Myocyte (in vitro differentiated cells): ENCODE results near the gene KDM4C. TPM values are rescaled to one million over a fixed set of nuclear protein-coding genes. Genes with fewer than 3 reads are reported as not detected.

Experiments
- DNase-seq: peaks from one replicate; pipeline ENCODE4 v3.0.0-alpha.2; 2012; ENCODE audit warnings: low read depth
- total RNA-seq: library from RNA; depleted of rRNA; stranded (reverse); fragments of >200 nt; gene quantifications from 2 replicates; pipeline ENCODE4 v1.2.3, GENCODE V29; 2014

The KDM4C gene
- total RNA-seq, 1 donor from 2014 or later, result 17.1 TPM

DNA sequence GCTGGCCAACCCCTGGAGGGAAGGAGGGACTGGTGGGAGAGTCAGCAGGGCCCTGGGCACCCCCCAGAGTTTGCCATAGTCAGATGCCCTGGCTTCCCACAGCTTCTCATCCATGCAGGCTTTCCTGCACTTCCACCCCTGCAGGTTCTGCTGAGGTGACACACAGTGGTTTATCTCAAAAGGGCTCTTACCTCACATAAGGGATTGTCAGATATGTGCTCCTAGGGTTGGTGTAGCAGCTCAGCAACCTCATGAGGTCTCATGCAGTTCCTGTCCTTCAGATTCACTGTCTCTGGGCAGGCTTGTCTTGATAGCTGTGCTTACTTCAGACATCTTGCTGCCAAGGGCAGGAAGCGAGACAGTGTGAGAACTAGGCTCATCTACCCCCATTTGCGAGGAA lies 143.4 kb downstream of the KDM4C start:
- DNase-seq, result no peak

GRCh38 chr9:6902423-6902822 lies 144.7 kb downstream of the KDM4C start:
- DNase-seq, result no peak

GRCh38 chr9:6904371-6904770 lies 146.6 kb downstream of the KDM4C start:
- no peak for DNase-seq

DNA sequence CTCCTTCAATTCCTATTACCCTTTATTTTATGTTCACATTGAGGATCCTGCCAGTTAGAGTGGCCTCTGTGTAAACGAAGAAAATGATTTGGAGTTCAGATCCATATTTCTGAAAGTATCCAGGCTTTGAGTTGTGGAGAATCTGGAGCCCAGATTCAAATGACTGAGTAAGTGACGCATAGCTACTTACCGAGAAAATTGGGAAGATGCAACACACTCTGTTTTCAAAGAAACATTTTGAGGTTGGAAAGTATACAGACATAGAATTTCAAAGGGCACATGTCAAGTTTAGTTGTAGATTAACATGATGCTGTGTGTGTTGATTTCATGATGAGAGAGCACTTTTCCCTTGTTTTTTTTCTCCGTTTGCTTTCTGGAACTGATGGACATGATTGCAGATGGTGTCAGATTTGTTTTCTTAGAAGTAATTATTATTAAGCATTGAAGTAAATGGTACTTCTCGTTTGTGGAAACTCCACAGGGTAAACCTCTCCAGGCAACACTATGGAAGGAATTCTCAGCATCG lies 148.1 kb downstream of the KDM4C start:
- no peak for DNase-seq

GRCh38 chr9:6907772-6908381 lies 150.1 kb downstream of the KDM4C start:
- DNase-seq, result peak; percentile 51

- no peak for DNase-seq
Observed at GRCh38 chr9:6909181-6909580, 151.4 kb downstream of the KDM4C start.

DNA sequence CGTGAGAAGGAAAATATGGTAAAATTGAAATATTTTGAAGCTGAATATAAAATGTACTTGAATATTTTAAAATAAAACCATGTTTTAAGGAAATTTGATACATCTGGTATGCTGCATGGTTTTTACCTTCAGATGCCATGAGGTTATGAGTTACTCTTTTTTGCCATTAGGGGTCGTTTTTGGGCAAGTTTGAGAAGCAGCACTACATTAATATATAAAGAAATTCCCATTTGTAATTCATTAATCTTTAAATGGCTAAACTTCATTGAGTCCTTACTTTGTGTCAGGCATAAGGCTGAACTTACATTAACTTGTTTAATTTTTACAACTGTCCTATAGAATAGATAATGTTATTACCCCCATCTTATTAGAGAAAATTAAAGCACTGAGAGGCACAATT lies 152.3 kb downstream of the KDM4C start:
- DNase-seq, result peak; percentile 33

DNA sequence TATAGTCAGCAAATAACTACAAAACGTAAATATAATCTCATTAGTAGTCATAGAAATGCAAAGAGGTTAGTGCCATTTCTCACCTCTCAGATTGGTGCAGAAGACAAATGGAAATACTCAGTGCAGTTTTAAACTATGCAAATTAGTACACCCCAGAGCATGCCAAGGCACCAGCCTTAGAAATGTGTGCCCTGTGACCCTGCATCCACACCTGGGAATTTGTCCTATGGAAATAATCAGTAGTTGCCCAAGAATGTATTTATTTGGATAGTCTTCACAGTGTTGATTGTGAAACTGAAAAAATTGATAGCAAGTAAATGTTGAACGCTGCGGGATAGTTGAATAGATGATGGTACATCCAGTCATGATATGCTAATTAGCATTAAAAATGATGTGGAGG lies 152.7 kb downstream of the KDM4C start:
- no peak for DNase-seq

DNA sequence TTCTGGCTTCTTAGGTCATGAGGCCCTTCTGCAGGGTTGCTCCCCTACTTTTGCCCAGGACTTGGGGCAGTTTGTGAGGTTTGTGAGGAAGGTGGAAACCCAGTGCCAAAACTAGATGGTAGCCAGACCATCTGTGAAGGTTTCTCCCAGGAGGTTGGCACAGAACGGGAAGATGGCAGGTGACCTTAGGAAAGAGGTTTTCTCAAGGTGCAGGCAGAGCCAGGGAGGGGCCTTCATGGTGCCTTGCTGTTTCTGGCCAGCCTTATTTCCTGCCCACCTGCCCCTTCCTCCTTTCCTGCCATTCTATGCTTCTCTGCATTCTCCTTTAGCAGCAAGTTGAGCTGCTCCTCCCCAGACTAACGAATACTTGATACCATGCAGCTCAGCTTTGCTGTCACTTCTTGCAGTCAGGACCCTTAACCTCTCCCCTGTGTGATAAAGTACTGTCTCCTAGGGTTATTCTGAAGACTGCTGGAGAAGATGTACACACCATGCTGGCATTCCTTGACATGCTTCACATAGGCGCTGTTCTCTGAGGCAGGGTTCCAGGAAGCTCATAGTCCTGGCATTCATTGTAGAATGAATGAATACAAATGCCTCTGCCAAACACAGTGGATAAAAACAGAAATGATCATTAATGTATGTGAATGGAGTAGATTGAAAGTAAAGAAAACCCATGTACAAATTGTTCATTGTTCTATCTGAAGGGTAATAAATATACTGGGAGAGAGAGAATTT lies 154.3 kb downstream of the KDM4C start:
- DNase-seq, result no peak

DNA sequence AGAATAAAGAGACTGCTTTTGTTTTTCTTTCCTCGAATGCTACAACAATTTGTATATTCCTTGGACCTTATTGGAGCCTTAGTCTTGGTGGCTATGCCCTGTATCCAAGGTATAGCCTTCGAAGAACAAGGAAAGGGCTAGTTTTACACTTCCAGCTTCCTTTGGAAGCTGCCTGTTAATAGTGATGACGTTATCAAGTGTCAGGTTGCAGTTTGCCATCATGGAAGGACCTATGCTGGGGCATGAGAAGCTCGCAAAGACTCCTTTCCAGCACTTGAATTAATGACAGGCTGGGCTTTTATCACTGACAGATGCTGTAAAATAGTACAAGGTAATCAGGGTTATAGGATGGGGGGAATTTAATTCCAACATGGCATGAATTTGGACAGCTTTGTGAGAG lies 157.9 kb downstream of the KDM4C start:
- DNase-seq, result no peak

GRCh38 chr9:6917162-6917561 lies 159.4 kb downstream of the KDM4C start:
- DNase-seq, result no peak

DNA sequence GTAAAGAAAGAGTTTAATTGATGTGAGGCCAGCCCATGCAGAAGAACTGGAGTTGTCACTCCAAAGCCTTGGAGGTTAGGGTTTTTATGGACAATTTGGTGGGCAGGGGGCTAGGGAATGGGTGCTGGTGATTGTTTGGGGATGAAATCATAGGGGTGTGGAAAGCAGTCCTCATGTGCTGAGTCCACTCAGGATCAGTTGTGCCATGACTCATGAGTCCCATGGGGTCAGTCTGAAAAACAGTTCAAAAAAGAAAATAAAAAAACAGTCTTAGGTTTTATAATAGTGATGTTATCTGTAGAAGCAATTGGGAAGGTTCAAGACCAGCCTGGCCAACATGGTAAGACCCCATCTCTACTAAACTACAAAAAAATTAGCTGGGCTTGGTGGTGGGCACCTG lies 162.3 kb downstream of the KDM4C start:
- no peak for DNase-seq

GRCh38 chr9:6921315-6921714 lies 163.5 kb downstream of the KDM4C start:
- DNase-seq, result peak; percentile 75

DNA sequence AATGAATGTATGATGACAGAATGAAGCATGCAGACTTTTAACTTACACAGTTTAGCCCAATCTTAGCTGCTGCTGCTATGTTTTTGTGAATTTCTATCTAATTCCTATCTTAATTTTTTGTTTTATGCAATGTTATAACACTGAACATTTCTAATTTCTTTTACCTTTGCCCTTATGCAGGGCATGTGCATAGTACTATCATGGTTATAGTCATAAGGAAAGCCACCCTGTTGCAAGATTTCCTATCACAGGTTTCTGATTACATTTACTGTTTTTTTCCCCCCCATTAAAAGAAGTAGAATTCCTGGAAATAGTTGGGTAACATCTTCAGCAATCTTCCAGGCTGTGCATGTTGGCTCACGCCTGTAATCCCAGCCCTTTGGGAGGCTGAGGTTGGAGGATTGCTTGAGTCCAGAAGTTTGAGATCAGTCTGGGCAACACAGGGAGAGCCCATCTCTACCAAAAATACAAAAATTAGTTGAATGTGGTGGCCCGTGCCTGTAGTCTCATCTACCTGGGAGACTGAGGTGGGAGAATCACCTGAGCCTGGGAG lies 164.4 kb downstream of the KDM4C start:
- no peak for DNase-seq

- DNase-seq, result no peak
Observed at GRCh38 chr9:6922680-6923079, 164.9 kb downstream of the KDM4C start.

GRCh38 chr9:6923086-6923485 lies 165.3 kb downstream of the KDM4C start:
- no peak for DNase-seq

GRCh38 chr9:6924149-6924548 lies 166.4 kb downstream of the KDM4C start:
- DNase-seq, result no peak

GRCh38 chr9:6924988-6925563 lies 167.3 kb downstream of the KDM4C start:
- DNase-seq, result no peak

DNA sequence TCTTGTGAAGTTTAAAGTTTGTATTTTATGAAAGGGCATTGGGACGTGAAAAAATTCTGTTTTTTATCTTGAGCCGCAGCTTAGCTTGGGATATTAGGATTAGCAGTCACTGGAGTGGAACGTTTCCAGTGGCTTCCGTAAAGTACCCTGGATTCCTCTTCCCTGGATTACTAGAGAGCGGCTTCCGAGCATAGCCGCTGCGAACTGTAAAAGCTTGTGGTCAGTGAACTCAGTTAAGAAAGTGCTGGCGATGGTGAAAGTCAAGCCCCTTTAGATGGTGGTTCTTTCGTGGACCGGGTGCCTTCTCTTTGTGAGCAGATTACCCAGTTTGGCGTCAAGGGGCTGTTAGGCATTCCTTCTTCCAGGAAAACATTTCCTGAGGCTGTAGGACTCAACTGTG lies 168.1 kb downstream of the KDM4C start:
- DNase-seq, result peak; percentile 26

DNA sequence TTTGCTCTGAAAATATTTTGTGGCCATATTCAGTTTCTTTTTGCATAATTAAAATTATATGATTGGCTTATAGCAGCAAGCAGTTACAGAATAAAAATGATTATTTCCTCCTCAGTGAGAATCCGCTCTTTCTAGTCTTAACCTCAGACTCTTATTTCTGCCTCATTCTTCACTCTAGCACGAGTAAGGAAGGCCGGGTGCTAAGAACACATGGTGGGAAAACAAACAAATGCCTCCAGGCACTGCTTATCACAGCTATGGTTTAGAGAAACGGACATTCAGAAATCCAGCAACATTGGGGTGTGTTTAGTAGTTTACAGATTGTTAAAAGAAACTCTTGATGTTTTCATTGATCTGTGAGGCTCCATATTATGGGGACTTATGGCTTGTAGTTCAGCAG lies 168.7 kb downstream of the KDM4C start:
- no peak for DNase-seq

GRCh38 chr9:6927838-6928237 lies 170.1 kb downstream of the KDM4C start:
- DNase-seq, result no peak

DNA sequence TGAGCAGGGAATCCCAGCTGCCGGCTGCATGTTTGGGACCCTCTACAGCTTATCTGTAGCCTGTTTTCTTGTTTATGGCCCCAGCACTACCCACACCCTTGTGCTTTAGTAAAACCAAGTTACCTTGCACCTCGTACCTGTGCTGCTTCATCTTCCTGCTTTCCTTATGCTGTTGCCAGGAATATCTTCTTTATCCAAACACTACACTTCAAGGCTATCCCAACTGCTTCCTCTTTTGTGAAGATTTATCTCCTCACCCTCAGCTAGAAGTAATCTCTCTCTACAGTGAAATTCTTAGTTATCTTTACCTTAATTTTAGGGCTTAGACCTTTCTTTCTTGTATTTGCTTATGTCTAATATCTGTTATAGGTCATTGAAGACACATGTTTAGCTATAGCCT lies 171.1 kb downstream of the KDM4C start:
- no peak for DNase-seq
